HG03060 (cell line): ENCODE results near the gene ATP6V1G1.
"Not testable (repeated sequence)": the region's sequence is repeated elsewhere in the genome, so short reads cannot be mapped to it uniquely, and the experiment has no call there.

Experiments used
- ATAC-seq: cut with Tn5 transposase; IDR thresholded peaks from one replicate; pipeline ENCODE4 v1.9.1; 2021; ENCODE audit warnings: low read depth, moderate number of reproducible peaks; ENCODE audit not compliant: unreplicated experiment

The ATP6V1G1 gene

GRCh38 chr9:114576779-114577178 is 10.8 kb upstream of the ATP6V1G1 start:
- ATAC-seq, result not testable (repeated sequence)

- not testable (repeated sequence) for ATAC-seq
These were observed 9.4 kb upstream of the ATP6V1G1 start for GRCh38 chr9:114578134-114578533.

GRCh38 chr9:114580609-114581193 is 6.9 kb upstream of the ATP6V1G1 start:
- no peak for ATAC-seq

GRCh38 chr9:114583371-114584155 is 4.0 kb upstream of the ATP6V1G1 start:
- no peak for ATAC-seq

- ATAC-seq, result no peak
These were observed 641 bp downstream of the ATP6V1G1 start for GRCh38 chr9:114588210-114588609.

- ATAC-seq, result no peak
These were observed 1.3 kb downstream of the ATP6V1G1 start for GRCh38 chr9:114588651-114589526.

GRCh38 chr9:114590328-114590727 is 2.8 kb downstream of the ATP6V1G1 start:
- ATAC-seq, result no peak

- ATAC-seq, result no peak
These were observed 3.8 kb downstream of the ATP6V1G1 start for GRCh38 chr9:114591291-114591787.

GRCh38 chr9:114591849-114592248 is 4.3 kb downstream of the ATP6V1G1 start:
- ATAC-seq, result no peak

GRCh38 chr9:114592356-114592755 is 4.8 kb downstream of the ATP6V1G1 start:
- no peak for ATAC-seq

- ATAC-seq, result no peak
These were observed 6.6 kb downstream of the ATP6V1G1 start for GRCh38 chr9:114594136-114594535.

GRCh38 chr9:114600502-114601248 is 13.1 kb downstream of the ATP6V1G1 start:
- ATAC-seq, result not testable (repeated sequence)

GRCh38 chr9:114601787-114602186 is 14.2 kb downstream of the ATP6V1G1 start:
- not testable (repeated sequence) for ATAC-seq

GRCh38 chr9:114602620-114603019 is 15.1 kb downstream of the ATP6V1G1 start:
- ATAC-seq, result no peak

- no peak for ATAC-seq
These were observed 15.7 kb downstream of the ATP6V1G1 start for GRCh38 chr9:114603248-114603647.

GRCh38 chr9:114604989-114605388 is 17.4 kb downstream of the ATP6V1G1 start:
- no peak for ATAC-seq

GRCh38 chr9:114606068-114606467 is 18.5 kb downstream of the ATP6V1G1 start:
- no peak for ATAC-seq

- no peak for ATAC-seq
These were observed 19.1 kb downstream of the ATP6V1G1 start for GRCh38 chr9:114606597-114607207.

- no peak for ATAC-seq
These were observed 20.3 kb downstream of the ATP6V1G1 start for GRCh38 chr9:114607671-114608524.
